Glutamatergic neuron (in vitro differentiated cells): ENCODE measurements around the gene ATP2C1. TPM values are rescaled to one million over a fixed set of nuclear protein-coding genes. Genes with fewer than 3 reads are reported as not detected.

Source experiments
- DNase-seq: peaks from one replicate; pipeline ENCODE4 v3.0.0; 2022
- H3K27ac Mint-ChIP-seq: one replicate; pipeline ENCODE4 v1.8.0; 2020; ENCODE audit warnings: mild to moderate bottlenecking, mixed read lengths, inconsistent platforms; ENCODE audit not compliant: unreplicated experiment
- H3K27me3 Mint-ChIP-seq: one replicate; pipeline ENCODE4 v1.8.0; 2020; ENCODE audit warnings: mild to moderate bottlenecking, moderate library complexity, mixed read lengths, inconsistent platforms; ENCODE audit not compliant: unreplicated experiment
- H3K36me3 Mint-ChIP-seq: one replicate; pipeline ENCODE4 v1.8.0; 2020; ENCODE audit warnings: mild to moderate bottlenecking, mixed read lengths, inconsistent platforms; ENCODE audit not compliant: unreplicated experiment
- H3K4me1 Mint-ChIP-seq: one replicate; pipeline ENCODE4 v1.8.0; 2020; ENCODE audit warnings: mild to moderate bottlenecking, low read depth, mixed read lengths, inconsistent platforms; ENCODE audit not compliant: unreplicated experiment
- H3K4me3 Mint-ChIP-seq: one replicate; pipeline ENCODE4 v1.8.0; 2020; ENCODE audit warnings: mild to moderate bottlenecking, mixed read lengths, inconsistent platforms; ENCODE audit not compliant: unreplicated experiment
- H3K9me3 Mint-ChIP-seq: one replicate; pipeline ENCODE4 v1.8.0; 2020; ENCODE audit warnings: mild to moderate bottlenecking, moderate library complexity, mixed read lengths, inconsistent platforms; ENCODE audit not compliant: unreplicated experiment
- total RNA-seq: library from RNA; stranded (reverse); fragmentation: NEBNext Ultra II Directional; extraction: Animal tissue kit (Norgen Biotek cat#: 25700); gene quantifications from one replicate; pipeline ENCODE4 v1.2.1, GENCODE V29; 2021; ENCODE audit not compliant: unreplicated experiment
- TF ChIP-seq, protein P1 (sequence below): fragments of 200-600 bp; sonication (generic); IDR thresholded peaks from one replicate; pipeline ENCODE4 v1.5.0; 2021; ENCODE audit not compliant: partially characterized antibody, unreplicated experiment

Gene ATP2C1
- total RNA-seq, 1 donor from 2014 or later, result 130 TPM

DNA sequence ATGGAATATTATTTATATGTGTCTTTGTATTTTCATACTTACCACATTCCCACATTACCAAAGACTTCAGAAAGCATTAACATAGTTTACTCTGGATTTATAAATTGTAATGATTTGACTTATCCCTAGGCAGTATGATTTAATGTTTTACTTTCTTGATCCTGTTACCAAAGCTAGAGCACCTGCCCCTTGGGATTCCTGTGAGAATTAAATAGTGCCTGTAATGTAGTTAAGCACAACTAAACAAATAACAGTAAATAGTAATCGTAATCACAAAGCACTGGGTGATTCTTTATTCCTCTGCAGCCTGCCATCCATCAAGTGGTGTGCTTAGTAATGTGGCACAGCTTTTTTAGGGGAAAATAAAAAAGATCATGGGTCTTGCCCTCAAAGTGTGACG is 39.1 kb downstream of the ATP2C1 start:
- DNase-seq, result no peak
- no peaks in the 10 kb centered on the region for H3K9me3 Mint-ChIP-seq
- H3K4me1 Mint-ChIP-seq, result peaks cover 3% of the 10 kb centered on the region
- TF ChIP-seq, protein P1, sequence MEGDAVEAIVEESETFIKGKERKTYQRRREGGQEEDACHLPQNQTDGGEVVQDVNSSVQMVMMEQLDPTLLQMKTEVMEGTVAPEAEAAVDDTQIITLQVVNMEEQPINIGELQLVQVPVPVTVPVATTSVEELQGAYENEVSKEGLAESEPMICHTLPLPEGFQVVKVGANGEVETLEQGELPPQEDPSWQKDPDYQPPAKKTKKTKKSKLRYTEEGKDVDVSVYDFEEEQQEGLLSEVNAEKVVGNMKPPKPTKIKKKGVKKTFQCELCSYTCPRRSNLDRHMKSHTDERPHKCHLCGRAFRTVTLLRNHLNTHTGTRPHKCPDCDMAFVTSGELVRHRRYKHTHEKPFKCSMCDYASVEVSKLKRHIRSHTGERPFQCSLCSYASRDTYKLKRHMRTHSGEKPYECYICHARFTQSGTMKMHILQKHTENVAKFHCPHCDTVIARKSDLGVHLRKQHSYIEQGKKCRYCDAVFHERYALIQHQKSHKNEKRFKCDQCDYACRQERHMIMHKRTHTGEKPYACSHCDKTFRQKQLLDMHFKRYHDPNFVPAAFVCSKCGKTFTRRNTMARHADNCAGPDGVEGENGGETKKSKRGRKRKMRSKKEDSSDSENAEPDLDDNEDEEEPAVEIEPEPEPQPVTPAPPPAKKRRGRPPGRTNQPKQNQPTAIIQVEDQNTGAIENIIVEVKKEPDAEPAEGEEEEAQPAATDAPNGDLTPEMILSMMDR, result no peak
- H3K27ac Mint-ChIP-seq, result no peak overlapping the region
- no peaks in the 10 kb centered on the region for H3K36me3 Mint-ChIP-seq
- no peak overlapping the region for H3K4me3 Mint-ChIP-seq
- H3K27me3 Mint-ChIP-seq, result no peaks in the 10 kb centered on the region

DNA sequence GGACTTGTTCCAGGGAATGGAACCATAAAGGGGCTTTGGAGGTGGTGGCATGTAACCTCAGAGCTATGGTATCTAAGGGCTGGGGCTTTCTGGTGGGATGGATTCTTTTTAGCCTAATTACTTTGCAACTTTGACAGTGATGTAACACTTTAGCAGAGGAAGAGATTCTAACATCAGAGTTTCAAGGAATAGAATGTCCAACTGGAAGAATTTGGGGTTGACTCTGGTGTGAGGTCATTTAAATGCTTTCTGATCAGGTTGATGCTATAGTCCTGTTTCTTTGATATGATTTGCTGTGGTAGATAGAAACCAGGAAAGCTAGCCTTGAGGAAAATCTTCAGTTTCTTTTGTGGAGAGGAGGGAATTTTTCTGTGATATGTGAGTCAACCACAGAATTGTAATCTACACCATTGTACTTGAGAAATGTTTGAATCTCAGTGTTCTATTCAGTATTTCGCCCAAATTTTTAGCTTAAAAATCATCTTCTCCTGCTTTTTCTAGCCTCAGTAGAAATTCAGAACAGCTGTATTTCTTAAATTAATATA is 40.0 kb downstream of the ATP2C1 start:
- Mint-ChIP-seq H3K27me3 (no peaks in the 10 kb centered on the region), H3K9me3 (no peaks in the 10 kb centered on the region), H3K4me1 (peaks cover 3% of the 10 kb centered on the region), H3K4me3 (no peak overlapping the region), H3K36me3 (no peaks in the 10 kb centered on the region), H3K27ac (no peak overlapping the region)
- TF ChIP-seq, protein P1, result no peak
- no peak for DNase-seq

DNA sequence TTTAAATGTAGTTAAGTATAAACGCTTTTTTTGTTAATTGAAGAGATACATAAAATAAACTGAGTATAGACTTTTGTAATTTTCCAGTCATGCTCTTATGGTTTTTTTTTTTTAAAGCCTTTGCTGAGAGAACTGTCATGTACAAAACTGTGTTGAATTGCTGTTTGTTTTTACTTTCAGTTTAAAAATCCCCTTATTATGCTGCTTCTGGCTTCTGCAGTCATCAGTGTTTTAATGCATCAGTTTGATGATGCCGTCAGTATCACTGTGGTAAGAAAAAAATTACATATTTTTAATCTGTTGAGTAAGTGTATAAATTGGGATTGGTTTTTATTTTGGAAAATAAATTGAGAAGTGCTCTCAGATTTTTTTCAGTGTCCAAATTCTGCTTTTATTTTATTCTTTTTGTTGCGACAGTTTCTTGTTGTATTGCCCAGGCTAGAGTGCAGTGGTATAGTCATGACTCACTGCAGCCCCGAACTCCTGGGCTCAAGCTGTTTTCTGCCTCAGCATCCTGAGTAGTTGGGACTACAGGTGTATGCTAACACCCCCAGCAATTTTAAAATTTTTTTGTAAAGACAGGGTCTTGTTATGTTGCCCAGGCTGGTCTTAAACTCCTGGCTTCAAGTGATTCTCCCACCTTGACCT is 40.7 kb downstream of the ATP2C1 start:
- TF ChIP-seq, protein P1, result no peak
- Mint-ChIP-seq H3K9me3 (no peaks in the 10 kb centered on the region), H3K4me1 (peaks cover 3% of the 10 kb centered on the region), H3K27me3 (no peaks in the 10 kb centered on the region), H3K27ac (no peak overlapping the region), H3K4me3 (no peak overlapping the region), H3K36me3 (no peaks in the 10 kb centered on the region)
- no peak for DNase-seq

DNA sequence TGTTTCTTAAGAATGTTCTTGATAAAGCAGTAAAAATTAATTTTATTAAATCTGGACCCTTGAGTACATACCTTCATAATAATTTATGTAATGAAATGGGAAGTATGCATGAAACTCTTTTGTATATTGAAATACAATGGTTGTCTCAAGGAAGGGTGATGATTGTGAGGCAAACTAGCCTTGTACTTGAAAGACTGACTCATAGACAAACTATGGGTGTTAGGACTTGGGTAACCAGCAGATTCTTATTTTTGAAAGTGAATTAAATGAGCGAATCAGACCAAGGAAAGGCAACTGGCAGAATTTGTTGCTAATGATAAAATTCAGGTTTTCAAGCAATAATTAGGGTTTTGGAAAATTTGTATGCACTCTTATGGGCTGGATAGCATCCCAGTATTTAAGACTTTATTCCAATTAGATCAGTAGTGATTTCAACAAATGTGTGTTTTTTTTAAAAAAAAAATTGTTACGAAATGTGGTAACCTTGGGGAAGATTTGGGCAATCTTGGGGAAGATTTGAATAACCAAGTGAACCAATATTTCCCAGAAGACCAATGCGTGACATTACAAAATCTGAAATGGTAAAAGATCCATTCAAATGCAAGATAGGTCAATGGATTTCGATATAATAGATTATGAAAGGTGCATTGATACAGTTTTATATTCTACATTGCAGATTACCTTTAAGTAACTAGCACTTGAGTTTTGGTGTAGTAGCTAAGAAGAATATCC is 42.0 kb downstream of the ATP2C1 start:
- H3K4me3 Mint-ChIP-seq, result no peak overlapping the region
- no peak overlapping the region for H3K27ac Mint-ChIP-seq
- H3K27me3 Mint-ChIP-seq, result no peaks in the 10 kb centered on the region
- no peaks in the 10 kb centered on the region for H3K9me3 Mint-ChIP-seq
- no peak for DNase-seq
- H3K36me3 Mint-ChIP-seq, result no peaks in the 10 kb centered on the region
- no peaks in the 10 kb centered on the region for H3K4me1 Mint-ChIP-seq
- TF ChIP-seq, protein P1, result no peak

DNA sequence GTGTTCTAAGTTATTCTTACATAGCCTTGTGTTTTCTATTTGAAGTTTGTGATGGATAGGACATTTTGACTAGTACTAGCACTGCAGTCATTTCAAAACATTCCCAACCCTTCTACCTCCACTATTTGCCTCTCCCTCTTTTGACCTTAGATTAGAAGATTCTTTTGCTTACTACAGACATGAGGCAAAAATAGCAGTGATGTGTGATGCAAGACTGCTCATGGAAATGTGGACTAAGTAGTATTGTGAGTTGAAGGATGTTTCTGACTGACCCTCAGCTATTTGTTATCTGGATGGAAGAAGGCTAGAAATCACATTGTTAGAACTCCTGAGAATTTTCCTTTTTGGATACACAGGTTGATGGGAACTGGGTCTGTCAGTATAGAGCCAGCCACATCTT is 45.9 kb downstream of the ATP2C1 start:
- Mint-ChIP-seq H3K27me3 (no peaks in the 10 kb centered on the region), H3K9me3 (no peaks in the 10 kb centered on the region), H3K36me3 (no peaks in the 10 kb centered on the region), H3K4me3 (no peak overlapping the region), H3K4me1 (no peaks in the 10 kb centered on the region), H3K27ac (no peak overlapping the region)
- TF ChIP-seq, protein P1, result no peak
- no peak for DNase-seq
